ENCODE measurements around the gene GPD1L. TPM values are rescaled to one million over a fixed set of nuclear protein-coding genes. Genes with fewer than 3 reads are reported as not detected.

GPD1L gene
- total RNA-seq, 4 donors from 2014 or later = 54.8 to 114 (median 107) TPM

DNA sequence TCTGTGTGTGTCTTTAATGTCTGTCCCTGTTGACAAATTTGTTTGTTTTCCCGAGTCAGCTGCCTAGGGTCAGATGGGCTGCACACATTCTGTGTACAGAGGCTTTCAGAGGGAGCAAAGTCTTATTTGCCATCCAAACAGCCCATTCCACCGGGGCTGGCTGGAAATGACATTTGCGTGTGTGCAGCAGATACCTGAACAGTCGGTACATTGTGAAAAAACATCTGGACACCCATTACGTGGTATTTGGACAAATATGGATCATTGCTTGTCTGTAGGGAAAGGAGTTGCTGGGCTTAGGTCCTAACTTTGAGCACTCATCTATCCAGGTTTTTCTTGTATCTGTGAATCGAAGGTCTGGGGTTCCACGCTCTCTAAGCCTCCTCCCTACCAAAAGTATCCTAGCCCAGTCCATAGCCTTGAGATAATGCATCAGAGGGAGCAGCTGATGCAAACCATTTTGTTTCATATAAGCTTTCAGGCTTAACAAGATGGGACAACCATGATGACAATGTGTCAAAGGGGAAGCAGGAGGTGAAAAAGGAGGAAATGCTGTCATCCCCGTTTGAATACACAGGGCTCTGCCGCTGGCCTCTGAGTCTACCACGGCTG, 109.9 kb downstream of the GPD1L start:
- no peak for ATAC-seq (ENCODE audit: low FRiP score)
- DNase-seq (ENCODE audit: low spot score) = no peak
- TF ChIP-seq, protein P1, sequence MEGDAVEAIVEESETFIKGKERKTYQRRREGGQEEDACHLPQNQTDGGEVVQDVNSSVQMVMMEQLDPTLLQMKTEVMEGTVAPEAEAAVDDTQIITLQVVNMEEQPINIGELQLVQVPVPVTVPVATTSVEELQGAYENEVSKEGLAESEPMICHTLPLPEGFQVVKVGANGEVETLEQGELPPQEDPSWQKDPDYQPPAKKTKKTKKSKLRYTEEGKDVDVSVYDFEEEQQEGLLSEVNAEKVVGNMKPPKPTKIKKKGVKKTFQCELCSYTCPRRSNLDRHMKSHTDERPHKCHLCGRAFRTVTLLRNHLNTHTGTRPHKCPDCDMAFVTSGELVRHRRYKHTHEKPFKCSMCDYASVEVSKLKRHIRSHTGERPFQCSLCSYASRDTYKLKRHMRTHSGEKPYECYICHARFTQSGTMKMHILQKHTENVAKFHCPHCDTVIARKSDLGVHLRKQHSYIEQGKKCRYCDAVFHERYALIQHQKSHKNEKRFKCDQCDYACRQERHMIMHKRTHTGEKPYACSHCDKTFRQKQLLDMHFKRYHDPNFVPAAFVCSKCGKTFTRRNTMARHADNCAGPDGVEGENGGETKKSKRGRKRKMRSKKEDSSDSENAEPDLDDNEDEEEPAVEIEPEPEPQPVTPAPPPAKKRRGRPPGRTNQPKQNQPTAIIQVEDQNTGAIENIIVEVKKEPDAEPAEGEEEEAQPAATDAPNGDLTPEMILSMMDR (IDR thresholded peaks at IDR 0.05) = no peak

DNA sequence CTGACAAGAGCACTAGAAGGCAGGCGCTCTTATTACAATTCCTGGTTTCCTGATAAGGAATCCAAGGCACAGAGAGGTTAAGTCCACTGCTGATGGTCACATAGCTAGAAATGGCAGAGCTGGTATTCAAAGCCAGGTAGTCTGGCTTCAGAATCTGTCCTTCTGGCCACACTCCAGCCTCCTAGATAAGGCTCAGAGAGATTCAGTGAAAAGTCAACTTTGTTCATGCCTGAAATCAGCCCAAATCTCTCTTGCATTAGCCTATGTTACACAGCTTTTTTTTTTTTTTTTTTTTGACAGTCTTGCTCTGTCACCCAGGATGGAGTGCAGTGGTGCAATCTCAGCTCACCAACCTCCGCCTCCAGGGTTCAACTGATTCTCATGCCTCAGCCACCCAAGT, 110.9 kb downstream of the GPD1L start:
- TF ChIP-seq, protein P1 (IDR thresholded peaks at IDR 0.05) = no peak
- DNase-seq (ENCODE audit: low spot score) (no peak), ATAC-seq (ENCODE audit: low FRiP score) (no peak)

Other genes starting within 250 kb of the GPD1L start
- gene OSBPL10, start 125.4 kb upstream of the GPD1L start, total RNA-seq = 10 to 100 TPM in 2 of 4 donors, 1 to 10 TPM in 2; 6.3 to 67.1 (median 10.5) TPM
- under 1 TPM; 0.12 to 0.95 (median 0.44) TPM for gene ZNF860, start 124.9 kb upstream of the GPD1L start, total RNA-seq
- 10 to 100 TPM in 1 of 4 donors, 1 to 10 TPM in 3; 4.8 to 18.3 (median 5.2) TPM for gene CMTM8, start 132.1 kb downstream of the GPD1L start, total RNA-seq

All from omental fat pad (tissue), 4 donors.